DOHH2 (cell line): ENCODE results near the gene PRR16.

Experiments used
- H3F3A ChIP-seq: fragments of 200-600 bp; sonication (generic), shearing (Covaris generic); 2 replicates; pipeline ENCODE4 v1.6.0; 2016; ENCODE audit warnings: antibody characterized with exemption, mild to moderate bottlenecking; ENCODE audit not compliant: control insufficient read depth, insufficient read depth
- H3K27ac ChIP-seq: fragments of 200-600 bp; sonication (generic); 2 replicates; pipeline ENCODE4 v1.5.1; 2014; ENCODE audit warnings: low read depth, mild to moderate bottlenecking, low read length, moderate library complexity
- H3K27me3 ChIP-seq: fragments of 200-600 bp; sonication (generic); 2 replicates; pipeline ENCODE4 v1.6.1; 2014; ENCODE audit warnings: mild to moderate bottlenecking, low read length, mixed read lengths; ENCODE audit not compliant: control insufficient read depth
- H3K36me3 ChIP-seq: fragments of 200-600 bp; sonication (generic); 2 replicates; pipeline ENCODE4 v1.6.1; 2014; ENCODE audit warnings: mild to moderate bottlenecking, low read length, moderate library complexity, mixed read lengths; ENCODE audit not compliant: control insufficient read depth
- H3K4me1 ChIP-seq: fragments of 200-600 bp; sonication (generic); 2 replicates; pipeline ENCODE4 v1.6.1; 2014; ENCODE audit warnings: mild to moderate bottlenecking, low read length, mixed read lengths; ENCODE audit not compliant: control insufficient read depth
- H3K4me2 ChIP-seq: fragments of 200-600 bp; sonication (generic); 2 replicates; pipeline ENCODE4 v1.6.0; 2014; ENCODE audit warnings: mild to moderate bottlenecking, low read length, moderate library complexity
- H3K4me3 ChIP-seq: fragments of 200-600 bp; sonication (generic); 2 replicates; pipeline ENCODE4 v1.5.1; 2014; ENCODE audit warnings: mild to moderate bottlenecking, low read length, mixed read lengths
- H3K79me2 ChIP-seq: fragments of 200-600 bp; sonication (generic); 2 replicates; pipeline ENCODE4 v1.6.1; 2014; ENCODE audit warnings: mild to moderate bottlenecking, low read length, mixed read lengths; ENCODE audit not compliant: control insufficient read depth
- H3K9me2 ChIP-seq: fragments of 200-600 bp; sonication (generic); replicated peaks from 2 replicates; pipeline ENCODE4 v1.6.1; 2014; ENCODE audit warnings: mild to moderate bottlenecking, low read length, mixed read lengths; ENCODE audit not compliant: control insufficient read depth
- H3K9me3 ChIP-seq: fragments of 200-600 bp; sonication (generic); 2 replicates; pipeline ENCODE4 v1.6.1; 2014; ENCODE audit warnings: antibody characterized with exemption, low read length, mixed read lengths; ENCODE audit not compliant: control insufficient read depth, insufficient read depth
- H4K20me1 ChIP-seq: fragments of 200-600 bp; sonication (generic); 2 replicates; pipeline ENCODE4 v1.6.0; 2014; ENCODE audit warnings: low read depth, mild to moderate bottlenecking, antibody characterized with exemption, low read length, moderate library complexity; ENCODE audit not compliant: control insufficient read depth, insufficient read depth
- CTCF ChIP-seq: fragments of 200-600 bp; sonication (generic); IDR thresholded peaks from one replicate; pipeline ENCODE4 v1.5.1; 2014; ENCODE audit warnings: antibody characterized with exemption, mild to moderate bottlenecking, low read depth, low read length; ENCODE audit not compliant: poor library complexity, severe bottlenecking
- EZH2phosphoT487 ChIP-seq: fragments of 200-600 bp; sonication (generic); IDR thresholded peaks from 2 replicates; pipeline ENCODE4 v1.6.1; 2017; ENCODE audit warnings: borderline replicate concordance, mild to moderate bottlenecking, antibody characterized with exemption, low read length, moderate library complexity, mixed read lengths

The PRR16 gene

GRCh38 chr5:120586646-120587045 is 122.5 kb downstream of the PRR16 start:
- no peaks in the 10 kb centered on the region for H3K4me1 ChIP-seq
- no peak overlapping the region for H3K4me2 ChIP-seq
- no peaks in the 10 kb centered on the region for H3K9me3 ChIP-seq
- no peak overlapping the region for H3K4me3 ChIP-seq
- no peaks in the 10 kb centered on the region for H3K9me2 ChIP-seq
- H3K79me2 ChIP-seq: no peaks in the 10 kb centered on the region
- no peaks in the 10 kb centered on the region for H3K27me3 ChIP-seq
- H3K27ac ChIP-seq: no peak overlapping the region
- no peaks in the 10 kb centered on the region for H4K20me1 ChIP-seq
- no peaks in the 10 kb centered on the region for H3K36me3 ChIP-seq
- no peaks in the 10 kb centered on the region for H3F3A ChIP-seq
- TF ChIP-seq EZH2phosphoT487 (no peak), CTCF (no peak)

DNA sequence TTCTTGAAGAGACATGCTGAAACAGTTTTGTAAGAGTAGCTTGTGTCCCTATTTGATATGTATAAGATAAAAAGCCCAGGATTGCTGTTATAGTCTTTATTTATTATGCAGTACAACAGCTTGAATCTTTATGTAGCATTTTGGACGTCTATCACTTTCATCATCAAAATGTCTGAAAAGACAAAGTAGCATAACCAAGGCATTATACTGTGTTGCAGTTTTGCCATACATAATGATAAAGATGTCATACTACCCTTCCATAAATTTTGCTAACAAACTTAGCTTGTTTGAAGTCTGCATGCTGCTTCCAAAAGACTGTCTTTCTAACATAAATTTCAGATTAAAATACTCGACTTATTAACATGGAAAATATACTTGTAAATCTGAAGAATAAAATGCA is 127.8 kb downstream of the PRR16 start:
- no peaks in the 10 kb centered on the region for H3K79me2 ChIP-seq
- H4K20me1 ChIP-seq: no peaks in the 10 kb centered on the region
- TF ChIP-seq EZH2phosphoT487 (no peak), CTCF (no peak)
- no peak overlapping the region for H3K27ac ChIP-seq
- H3K9me2 ChIP-seq: no peaks in the 10 kb centered on the region
- no peaks in the 10 kb centered on the region for H3F3A ChIP-seq
- H3K27me3 ChIP-seq: no peaks in the 10 kb centered on the region
- H3K36me3 ChIP-seq: no peaks in the 10 kb centered on the region
- H3K4me2 ChIP-seq: no peak overlapping the region
- H3K4me3 ChIP-seq: no peak overlapping the region
- H3K9me3 ChIP-seq: no peaks in the 10 kb centered on the region
- H3K4me1 ChIP-seq: no peaks in the 10 kb centered on the region

DNA sequence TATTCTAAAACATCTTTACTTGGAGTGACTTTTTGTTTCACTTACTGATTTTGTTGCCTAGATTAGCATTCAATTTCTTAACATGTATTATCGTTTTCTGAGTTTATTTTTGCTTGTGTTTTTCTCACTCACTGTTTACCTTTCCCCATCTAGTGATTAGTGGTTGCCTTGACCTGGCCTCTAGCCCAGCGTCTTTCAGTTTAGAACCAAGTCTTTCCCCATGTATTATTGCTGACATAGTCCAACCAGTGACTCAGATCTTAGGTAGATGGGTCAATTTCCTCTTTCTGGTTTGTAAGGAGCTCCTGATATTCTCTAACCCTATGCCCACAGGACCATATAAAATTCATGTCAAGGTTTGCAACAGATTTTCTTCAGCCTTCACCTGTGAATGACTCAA is 135.5 kb downstream of the PRR16 start:
- H3K9me3 ChIP-seq: no peaks in the 10 kb centered on the region
- no peak overlapping the region for H3K4me3 ChIP-seq
- H3K4me2 ChIP-seq: no peak overlapping the region
- H3K9me2 ChIP-seq: no peaks in the 10 kb centered on the region
- H3K27ac ChIP-seq: no peak overlapping the region
- no peaks in the 10 kb centered on the region for H3K27me3 ChIP-seq
- H3K4me1 ChIP-seq: no peaks in the 10 kb centered on the region
- H3K36me3 ChIP-seq: no peaks in the 10 kb centered on the region
- H4K20me1 ChIP-seq: no peaks in the 10 kb centered on the region
- TF ChIP-seq CTCF (no peak), EZH2phosphoT487 (no peak)
- no peaks in the 10 kb centered on the region for H3F3A ChIP-seq
- H3K79me2 ChIP-seq: no peaks in the 10 kb centered on the region

DNA sequence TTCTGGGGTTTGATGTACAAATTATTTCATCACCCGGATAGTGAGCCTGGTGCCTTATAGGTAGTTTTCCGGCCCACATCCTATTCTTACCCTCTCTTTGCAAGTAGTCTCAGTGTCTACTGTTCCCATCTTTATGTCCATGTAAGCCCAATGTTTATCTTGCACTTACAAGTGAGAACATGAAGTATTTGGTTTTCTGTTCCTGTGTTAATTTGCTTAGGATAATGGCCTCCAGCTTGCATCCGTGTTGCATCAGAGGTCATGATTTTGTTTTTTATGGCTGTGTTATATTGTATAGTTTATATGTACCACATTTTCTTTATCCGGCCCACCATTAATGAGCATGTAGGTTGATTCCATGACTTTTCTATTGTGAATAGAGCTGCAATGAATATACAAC is 136.5 kb downstream of the PRR16 start:
- Histone ChIP-seq H4K20me1 (no peaks in the 10 kb centered on the region), H3K4me2 (no peak overlapping the region), H3F3A (no peaks in the 10 kb centered on the region), H3K4me3 (no peak overlapping the region), H3K36me3 (no peaks in the 10 kb centered on the region), H3K79me2 (no peaks in the 10 kb centered on the region), H3K4me1 (no peaks in the 10 kb centered on the region), H3K27me3 (no peaks in the 10 kb centered on the region), H3K9me2 (no peaks in the 10 kb centered on the region), H3K27ac (no peak overlapping the region), H3K9me3 (no peaks in the 10 kb centered on the region)
- TF ChIP-seq EZH2phosphoT487: no peak
